ENCODE results near the gene MRLN. TPM values are rescaled to one million over a fixed set of nuclear protein-coding genes. Genes with fewer than 3 reads are reported as not detected.
"Not testable (repeated sequence)": the region's sequence is repeated elsewhere in the genome, so short reads cannot be mapped to it uniquely, and the experiment has no call there.

The MRLN gene
- polyA plus RNA-seq = not detected

- Mint-ChIP-seq H3K9me3 (peaks cover 0 to 3% (median 0%) of the 10 kb centered on the region in 6 donors), H3K4me1 (no peaks in the 10 kb centered on the region), H3K27me3 (ENCODE audit: low read depth in 3 of 3) (peaks cover 0 to 5% (median 5%) of the 10 kb centered on the region in 3 donors), H3K36me3 (no peaks in the 10 kb centered on the region), H3K4me3 (no peak within 1 kb of the TSS), H3K27ac (no peak within 1 kb of the TSS)
- DNase-seq = no peak
Observed at GRCh38 chr10:59753267-59753666, at the start of gene MRLN. Gene MRLN (minus strand): TSS chr10:59753455.

- Mint-ChIP-seq H3K27me3 (ENCODE audit: low read depth in 3 of 3) (peaks cover 0 to 2% (median 2%) of the 10 kb centered on the region in 3 donors), H3K36me3 (peaks cover 16 to 35% (median 29%) of the 10 kb centered on the region in 3 donors), H3K4me1 (peaks cover 3 to 22% of the 10 kb centered on the region in 2 donors), H3K4me3 (no peak overlapping the region), H3K9me3 (no peaks in the 10 kb centered on the region), H3K27ac (peak overlapping the region in 1 of 6 donors; percentile 2)
- DNase-seq = no peak
Observed at GRCh38 chr10:59801171-59801570, 47.9 kb upstream of the MRLN start.

GRCh38 chr10:59799421-59799820, 46.2 kb upstream of the MRLN start:
- Mint-ChIP-seq H3K9me3 (no peaks in the 10 kb centered on the region), H3K4me1 (peaks cover 4 to 32% of the 10 kb centered on the region in 2 donors), H3K4me3 (no peak overlapping the region), H3K27me3 (ENCODE audit: low read depth in 3 of 3) (peaks cover 0 to 2% (median 2%) of the 10 kb centered on the region in 3 donors), H3K27ac (peak overlapping the region in 2 of 6 donors; percentile 30 to 42), H3K36me3 (peaks cover 30 to 44% (median 31%) of the 10 kb centered on the region in 3 donors)
- DNase-seq = no peak

DNA sequence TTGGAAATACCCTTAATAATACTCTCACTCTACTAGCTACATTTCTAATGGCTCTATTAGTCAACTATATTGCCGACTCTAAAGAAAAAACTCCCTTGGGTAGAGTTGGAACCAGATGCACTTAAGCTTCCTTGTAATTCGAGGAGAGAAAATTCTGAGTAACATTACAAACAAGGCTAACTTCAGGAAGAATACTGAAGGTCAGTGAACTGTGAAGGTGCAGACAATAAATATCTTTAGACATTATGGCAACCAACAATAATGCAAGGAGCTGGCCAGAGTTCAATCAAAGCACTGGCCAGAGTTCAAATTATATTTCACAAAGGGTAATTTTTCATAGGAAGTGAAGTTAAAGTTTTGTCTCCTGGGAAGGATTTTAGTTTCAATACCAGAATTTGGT, 40.7 kb upstream of the MRLN start:
- Mint-ChIP-seq H3K27me3 (ENCODE audit: low read depth in 3 of 3) (no peaks in the 10 kb centered on the region), H3K36me3 (peaks cover 36 to 57% (median 56%) of the 10 kb centered on the region in 3 donors), H3K27ac (no peak overlapping the region), H3K4me3 (no peak overlapping the region), H3K4me1 (peaks cover 1 to 16% of the 10 kb centered on the region in 2 donors), H3K9me3 (no peaks in the 10 kb centered on the region)
- DNase-seq = no peak

DNA sequence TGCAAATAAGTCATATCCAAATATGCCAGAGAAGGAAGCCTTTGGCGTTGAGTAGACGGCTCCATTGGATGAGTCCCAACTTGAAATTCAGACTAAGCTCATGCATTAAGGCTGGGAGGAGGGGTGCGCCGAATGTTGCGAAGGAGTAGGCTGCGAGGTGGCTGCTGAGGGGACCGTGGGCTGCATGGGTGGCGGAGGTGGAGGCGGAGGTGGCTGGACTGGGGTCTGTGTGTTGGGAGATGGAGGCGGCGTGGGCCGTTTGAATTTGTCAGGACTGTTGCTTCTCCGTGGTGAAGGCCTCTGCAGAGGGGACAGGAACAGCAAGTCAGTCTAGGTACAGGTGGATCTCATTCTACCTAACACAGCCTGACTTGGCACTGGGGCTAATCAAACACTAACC, 39.6 kb upstream of the MRLN start:
- Mint-ChIP-seq H3K36me3 (peaks cover 36 to 57% (median 56%) of the 10 kb centered on the region in 3 donors), H3K4me1 (peaks cover 1 to 16% of the 10 kb centered on the region in 2 donors), H3K27me3 (ENCODE audit: low read depth in 3 of 3) (no peaks in the 10 kb centered on the region), H3K9me3 (no peaks in the 10 kb centered on the region), H3K27ac (no peak overlapping the region), H3K4me3 (no peak overlapping the region)
- DNase-seq = no peak

- DNase-seq = no peak
- Mint-ChIP-seq H3K36me3 (peaks cover 32 to 49% (median 48%) of the 10 kb centered on the region in 3 donors), H3K9me3 (no peaks in the 10 kb centered on the region), H3K4me1 (peaks cover 1 to 10% of the 10 kb centered on the region in 2 donors), H3K27ac (peak overlapping the region in 1 of 6 donors; percentile 4), H3K27me3 (ENCODE audit: low read depth in 3 of 3) (no peaks in the 10 kb centered on the region), H3K4me3 (no peak overlapping the region)
Observed at GRCh38 chr10:59791601-59792000, 38.3 kb upstream of the MRLN start.

DNA sequence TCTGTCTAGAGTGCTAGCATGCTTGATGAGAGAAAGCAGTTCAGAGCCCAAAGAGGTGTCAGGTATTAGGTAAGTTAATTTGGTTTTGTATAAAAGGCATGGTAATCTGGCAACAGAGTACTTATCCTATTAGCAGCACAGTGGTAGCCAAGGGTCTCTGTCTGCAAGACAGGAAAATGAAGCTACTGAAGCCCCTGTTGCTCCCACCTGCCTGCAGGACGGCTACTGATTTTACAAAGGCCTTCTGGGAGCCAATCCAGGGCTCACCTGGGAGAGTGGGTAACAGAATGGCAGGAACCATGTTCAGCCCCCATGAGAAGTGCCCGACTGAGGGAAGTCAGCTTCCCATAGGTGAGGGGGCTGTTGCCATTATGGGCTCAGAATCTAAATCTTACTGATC, 36.8 kb upstream of the MRLN start:
- DNase-seq = not testable (repeated sequence)
- H3K36me3 Mint-ChIP-seq = peaks cover 31 to 37% (median 37%) of the 10 kb centered on the region in 3 donors

DNA sequence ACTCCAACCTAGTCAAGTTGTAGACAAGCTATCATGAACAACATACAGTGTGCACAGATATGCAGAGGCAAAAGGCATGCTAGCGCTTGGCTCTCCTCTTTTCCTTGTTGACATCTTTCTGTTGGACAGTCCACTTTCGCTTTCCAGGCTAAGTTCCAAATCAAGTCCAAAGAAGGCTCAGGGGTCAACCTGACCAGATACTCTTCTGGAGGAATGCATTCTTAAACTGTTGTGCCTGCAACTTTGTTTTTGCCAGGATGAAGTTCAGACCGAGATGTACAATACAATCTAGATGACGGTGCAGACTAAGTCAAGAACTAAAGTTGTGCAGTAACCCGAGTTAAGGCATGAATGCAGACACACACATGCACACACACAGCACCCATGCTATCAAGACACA, 35.7 kb upstream of the MRLN start:
- not testable (repeated sequence) for H3K27ac Mint-ChIP-seq, DNase-seq

More for the DNA sequence above, 36.8 kb upstream of the MRLN start:
- H3K4me3 Mint-ChIP-seq; H3K4me1 Mint-ChIP-seq; H3K27me3 Mint-ChIP-seq (ENCODE audit: low read depth in 3 of 3); H3K9me3 Mint-ChIP-seq; H3K27ac Mint-ChIP-seq: not testable (repeated sequence)

DNA sequence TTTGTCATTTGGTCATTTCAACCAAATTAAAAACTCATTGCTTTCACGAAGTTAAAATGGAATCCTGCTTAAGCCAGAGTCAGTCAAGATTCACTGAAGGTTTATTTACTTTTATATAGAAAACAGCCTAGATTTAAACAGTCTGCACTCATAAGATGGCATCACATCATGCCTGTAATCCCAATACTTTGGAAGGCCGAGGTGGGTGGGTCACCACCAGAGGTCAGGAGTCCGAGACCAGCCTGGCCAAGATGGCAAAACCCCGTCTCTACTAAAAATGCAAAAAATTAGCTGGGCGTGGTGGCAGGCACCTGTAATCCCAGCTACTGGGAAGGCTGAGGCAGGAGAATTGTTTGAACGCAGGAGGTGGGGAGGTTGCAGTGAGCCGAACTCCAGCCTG, 33.8 kb upstream of the MRLN start:
- H3K4me1 Mint-ChIP-seq; H3K36me3 Mint-ChIP-seq; H3K27ac Mint-ChIP-seq; H3K9me3 Mint-ChIP-seq; H3K4me3 Mint-ChIP-seq; H3K27me3 Mint-ChIP-seq (ENCODE audit: low read depth in 3 of 3); DNase-seq: not testable (repeated sequence)

More for the DNA sequence above, 35.7 kb upstream of the MRLN start:
- H3K36me3 Mint-ChIP-seq = peaks cover 19 to 26% (median 26%) of the 10 kb centered on the region in 3 donors
- H3K4me1 Mint-ChIP-seq; H3K9me3 Mint-ChIP-seq; H3K4me3 Mint-ChIP-seq; H3K27me3 Mint-ChIP-seq (ENCODE audit: low read depth in 3 of 3): not testable (repeated sequence)

DNA sequence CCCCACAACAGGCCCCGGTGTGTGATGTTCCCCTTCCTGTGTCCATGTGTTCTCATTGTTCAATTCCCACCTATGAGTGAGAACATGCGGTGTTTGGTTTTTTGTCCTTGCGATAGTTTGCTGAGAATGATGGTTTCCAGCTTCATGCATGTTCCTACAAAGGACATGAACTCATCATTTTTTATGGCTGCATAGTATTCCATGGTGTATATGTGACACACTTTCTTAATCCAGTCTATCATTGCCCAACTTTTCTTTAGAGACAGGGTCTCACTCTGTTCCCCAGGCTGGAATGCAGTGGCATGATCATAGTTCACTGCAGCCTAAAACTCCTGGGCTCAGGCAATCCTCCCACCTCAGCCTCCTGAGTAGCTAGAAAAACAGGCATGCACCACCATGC, 32.2 kb upstream of the MRLN start:
- not testable (repeated sequence) for H3K4me3 Mint-ChIP-seq; H3K9me3 Mint-ChIP-seq; H3K27ac Mint-ChIP-seq; H3K4me1 Mint-ChIP-seq; H3K27me3 Mint-ChIP-seq (ENCODE audit: low read depth in 3 of 3); DNase-seq; H3K36me3 Mint-ChIP-seq

DNA sequence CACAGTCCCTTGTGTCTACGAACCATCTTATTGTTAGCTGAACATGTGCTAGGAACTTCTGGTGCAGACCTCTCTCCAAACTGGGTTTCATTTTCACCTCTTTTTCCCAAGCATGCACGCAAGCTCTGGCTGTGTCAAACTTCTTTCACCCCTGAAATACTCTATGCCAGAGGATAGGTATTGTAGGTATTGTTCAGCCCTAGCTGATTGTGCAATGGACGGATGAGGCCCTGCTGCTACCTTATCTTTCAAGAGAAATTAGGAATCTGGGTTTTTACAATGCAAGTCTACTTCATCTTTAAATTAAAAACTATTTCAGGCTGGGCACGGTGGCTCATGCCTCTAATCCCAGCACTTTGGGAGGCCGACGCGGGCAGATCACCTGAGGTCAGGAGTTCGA, 28.3 kb upstream of the MRLN start:
- Mint-ChIP-seq H3K4me3 (no peak overlapping the region), H3K9me3 (peaks cover 0 to 1% (median 0%) of the 10 kb centered on the region in 6 donors), H3K27me3 (ENCODE audit: low read depth in 3 of 3) (peaks cover 2 to 4% (median 3%) of the 10 kb centered on the region in 3 donors), H3K4me1 (no peaks in the 10 kb centered on the region), H3K27ac (no peak overlapping the region), H3K36me3 (peaks cover 0 to 3% (median 0%) of the 10 kb centered on the region in 3 donors)
- no peak for DNase-seq

- Mint-ChIP-seq H3K27ac (no peak overlapping the region), H3K4me1 (no peaks in the 10 kb centered on the region), H3K9me3 (peaks cover 0 to 1% (median 0%) of the 10 kb centered on the region in 6 donors), H3K4me3 (no peak overlapping the region), H3K36me3 (no peaks in the 10 kb centered on the region), H3K27me3 (ENCODE audit: low read depth in 3 of 3) (peaks cover 3 to 4% (median 3%) of the 10 kb centered on the region in 3 donors)
- DNase-seq = no peak
Observed at GRCh38 chr10:59779756-59780533, 26.7 kb upstream of the MRLN start.

DNA sequence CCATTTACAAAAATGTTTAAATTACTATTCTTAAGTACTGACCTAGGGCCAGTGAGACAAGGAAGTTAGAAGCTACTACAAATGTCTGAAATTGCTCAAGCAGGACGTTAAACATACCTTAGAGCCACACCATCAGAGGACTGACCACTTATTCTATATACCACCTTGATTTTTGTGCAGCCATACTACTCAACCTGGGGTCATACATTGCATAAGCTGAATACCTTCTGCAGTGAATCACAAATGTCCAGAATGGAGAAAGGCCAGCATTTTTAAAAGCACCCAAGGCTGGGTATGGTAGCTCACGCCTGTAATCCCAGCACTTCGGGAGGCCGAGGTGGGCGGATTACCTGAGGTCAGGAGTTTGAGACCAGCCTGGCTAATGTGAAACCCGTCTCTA, 21.2 kb upstream of the MRLN start:
- H3K27me3 Mint-ChIP-seq (ENCODE audit: low read depth in 3 of 3) = peaks cover 2 to 6% (median 5%) of the 10 kb centered on the region in 3 donors
- no peak for DNase-seq
- H3K36me3 Mint-ChIP-seq = no peaks in the 10 kb centered on the region
- no peak overlapping the region for H3K4me3 Mint-ChIP-seq
- no peak overlapping the region for H3K27ac Mint-ChIP-seq
- no peaks in the 10 kb centered on the region for H3K9me3 Mint-ChIP-seq
- H3K4me1 Mint-ChIP-seq = no peaks in the 10 kb centered on the region

DNA sequence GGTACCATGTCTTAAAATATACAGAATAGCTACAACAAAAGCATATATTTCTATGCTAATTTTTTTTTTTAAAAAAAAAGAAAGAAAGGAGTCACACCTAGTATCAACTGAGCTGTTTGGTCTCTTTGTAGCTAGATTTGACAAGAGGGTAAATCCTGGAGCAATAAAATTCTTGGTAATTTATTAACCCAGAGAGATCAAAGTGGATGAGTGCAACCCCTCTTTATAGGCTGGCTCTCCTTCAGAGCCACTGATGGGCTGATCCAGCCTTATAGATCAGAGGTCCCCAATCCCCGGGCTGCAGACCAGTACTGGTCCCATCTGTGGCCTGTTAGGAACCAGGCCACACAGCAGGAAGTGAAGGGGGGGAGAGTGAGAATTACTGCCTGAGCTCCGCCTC, 19.8 kb upstream of the MRLN start:
- Mint-ChIP-seq H3K36me3 (no peaks in the 10 kb centered on the region), H3K27ac (no peak overlapping the region), H3K27me3 (ENCODE audit: low read depth in 3 of 3) (peaks cover under 1 to 4% (median 2%) of the 10 kb centered on the region in 3 donors), H3K4me3 (no peak overlapping the region), H3K9me3 (no peaks in the 10 kb centered on the region), H3K4me1 (no peaks in the 10 kb centered on the region)
- no peak for DNase-seq
